GM12872 (cell line): ENCODE results near the gene SPIN1.

Experiments used
- CTCF ChIP-seq: IDR thresholded peaks from 3 replicates; pipeline ENCODE4 v1.5.1; 2011; ENCODE audit warnings: low read depth, mild to moderate bottlenecking, low read length, moderate library complexity; ENCODE audit not compliant: insufficient read depth

SPIN1 gene

GRCh38 chr9:88411471-88411870 is 23.2 kb downstream of the SPIN1 start:
- no peak for TF ChIP-seq CTCF

- TF ChIP-seq CTCF = no peak
Measured at GRCh38 chr9:88414298-88414697, 26.1 kb downstream of the SPIN1 start.

- TF ChIP-seq CTCF = no peak
Measured at GRCh38 chr9:88418025-88418424, 29.8 kb downstream of the SPIN1 start.

GRCh38 chr9:88418715-88419540 is 30.7 kb downstream of the SPIN1 start:
- TF ChIP-seq CTCF = no peak

- TF ChIP-seq CTCF = no peak
Measured at GRCh38 chr9:88420227-88420626, 32.0 kb downstream of the SPIN1 start.

GRCh38 chr9:88421348-88421747 is 33.1 kb downstream of the SPIN1 start:
- no peak for TF ChIP-seq CTCF

GRCh38 chr9:88425538-88425950 is 37.3 kb downstream of the SPIN1 start:
- no peak for TF ChIP-seq CTCF
